MM.1S (cell line): ENCODE data around the gene TTLL3.

Experiments
- EZH2phosphoT487 ChIP-seq: fragments of 300-600 bp; sonication (generic); IDR thresholded peaks from 2 replicates; pipeline ENCODE4 v1.6.1; 2018; ENCODE audit warnings: antibody characterized with exemption, low read length
- TF ChIP-seq, protein P1 (sequence below): fragments of 300-600 bp; sonication (generic); IDR thresholded peaks from 2 replicates; pipeline ENCODE4 v1.5.1; 2016; ENCODE audit warnings: antibody characterized with exemption, low read length, mixed read lengths

GRCh38 chr3:9810846-9811245 lies 784 bp downstream of the TTLL3 start:
- TF ChIP-seq, protein P1, sequence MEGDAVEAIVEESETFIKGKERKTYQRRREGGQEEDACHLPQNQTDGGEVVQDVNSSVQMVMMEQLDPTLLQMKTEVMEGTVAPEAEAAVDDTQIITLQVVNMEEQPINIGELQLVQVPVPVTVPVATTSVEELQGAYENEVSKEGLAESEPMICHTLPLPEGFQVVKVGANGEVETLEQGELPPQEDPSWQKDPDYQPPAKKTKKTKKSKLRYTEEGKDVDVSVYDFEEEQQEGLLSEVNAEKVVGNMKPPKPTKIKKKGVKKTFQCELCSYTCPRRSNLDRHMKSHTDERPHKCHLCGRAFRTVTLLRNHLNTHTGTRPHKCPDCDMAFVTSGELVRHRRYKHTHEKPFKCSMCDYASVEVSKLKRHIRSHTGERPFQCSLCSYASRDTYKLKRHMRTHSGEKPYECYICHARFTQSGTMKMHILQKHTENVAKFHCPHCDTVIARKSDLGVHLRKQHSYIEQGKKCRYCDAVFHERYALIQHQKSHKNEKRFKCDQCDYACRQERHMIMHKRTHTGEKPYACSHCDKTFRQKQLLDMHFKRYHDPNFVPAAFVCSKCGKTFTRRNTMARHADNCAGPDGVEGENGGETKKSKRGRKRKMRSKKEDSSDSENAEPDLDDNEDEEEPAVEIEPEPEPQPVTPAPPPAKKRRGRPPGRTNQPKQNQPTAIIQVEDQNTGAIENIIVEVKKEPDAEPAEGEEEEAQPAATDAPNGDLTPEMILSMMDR: no peak
- TF ChIP-seq EZH2phosphoT487: no peak
